ACC112 (cell line): ENCODE data around the gene ZNF850.
"Not testable (repeated sequence)": the region's sequence is repeated elsewhere in the genome, so short reads cannot be mapped to it uniquely, and the experiment has no call there.

Source experiments
- H2AFZ ChIP-seq: fragments of 200-600 bp; sonication (generic); one replicate; pipeline ENCODE4 v1.6.0; 2017; ENCODE audit warnings: antibody characterized with exemption, low read length; ENCODE audit not compliant: unreplicated experiment
- H3K27ac ChIP-seq: fragments of 200-600 bp; sonication (generic); 2 replicates; pipeline ENCODE4 v1.5.1; 2014; ENCODE audit warnings: low read depth, mild to moderate bottlenecking, antibody characterized with exemption, low read length, moderate library complexity
- H3K27me3 ChIP-seq: fragments of 200-600 bp; sonication (generic); 2 replicates; pipeline ENCODE4 v1.6.1; 2014; ENCODE audit warnings: mild to moderate bottlenecking, antibody characterized with exemption, low read length, moderate library complexity, mixed read lengths; ENCODE audit not compliant: insufficient read depth
- H3K36me3 ChIP-seq: fragments of 200-600 bp; sonication (generic); 2 replicates; pipeline ENCODE4 v1.6.1; 2016; ENCODE audit warnings: mild to moderate bottlenecking, antibody characterized with exemption, low read length, moderate library complexity, mixed read lengths; ENCODE audit not compliant: insufficient read depth
- H3K4me1 ChIP-seq: fragments of 200-600 bp; sonication (generic); one replicate; pipeline ENCODE4 v1.6.1; 2016; ENCODE audit warnings: low read length, mixed read lengths; ENCODE audit not compliant: insufficient read depth, unreplicated experiment, control insufficient read depth
- H3K4me3 ChIP-seq: fragments of 200-600 bp; sonication (generic); 2 replicates; pipeline ENCODE4 v1.5.1; 2014; ENCODE audit warnings: mild to moderate bottlenecking, low read depth, low read length
- H3K79me2 ChIP-seq: fragments of 200-600 bp; sonication (generic); one replicate; pipeline ENCODE4 v1.6.0; 2016; ENCODE audit warnings: low read length; ENCODE audit not compliant: control insufficient read depth, unreplicated experiment, insufficient read depth

Gene ZNF850

DNA sequence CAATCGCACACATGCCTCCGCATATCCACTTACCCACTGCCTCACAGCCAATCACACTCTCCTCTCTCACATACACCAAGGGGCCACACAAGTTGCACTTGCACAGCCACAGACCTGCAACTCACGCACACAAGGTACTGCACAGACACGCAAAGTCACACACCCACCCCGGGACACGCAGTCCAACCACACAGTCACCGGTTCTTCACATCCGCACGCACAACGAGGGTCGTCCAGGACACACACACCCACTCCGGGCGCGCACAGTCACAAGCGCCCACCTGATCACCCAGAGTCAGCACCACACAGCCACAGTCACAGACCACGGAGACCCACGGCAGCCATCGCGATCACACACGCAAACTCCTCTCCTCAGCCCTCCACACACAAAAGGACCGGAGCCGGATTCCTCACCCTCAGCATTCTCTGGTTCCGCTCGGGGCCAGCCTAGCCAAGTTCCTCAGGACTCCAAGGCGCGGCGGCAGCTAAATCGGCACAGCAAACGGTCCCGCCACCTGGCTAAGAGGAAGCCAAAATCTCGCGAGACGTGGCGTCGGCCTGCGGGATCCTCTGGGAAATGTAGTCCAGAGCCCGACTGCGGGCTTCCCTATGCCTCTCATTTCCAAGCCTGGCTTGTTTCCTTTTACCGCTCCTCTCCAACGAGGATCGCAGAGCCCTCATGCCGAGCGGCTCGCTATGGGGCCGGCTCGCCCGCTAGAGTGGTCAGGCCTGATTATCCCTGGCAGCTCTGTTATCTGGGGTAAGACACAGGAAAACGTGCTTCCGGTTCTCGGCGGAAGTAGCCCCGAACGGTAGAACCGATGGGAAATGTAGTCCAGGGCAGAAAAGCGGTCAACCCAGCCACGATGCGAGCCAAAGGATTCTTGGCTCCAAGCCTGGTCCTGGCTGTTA, at the start of gene ZNF850:
TSS of gene ZNF850 (minus strand) at position 497 of the 912 bp plus-strand sequence. CDS start 10,201 bp downstream, outside the sequence.
- H3K36me3 ChIP-seq, result no peaks in the 10 kb centered on the region

DNA sequence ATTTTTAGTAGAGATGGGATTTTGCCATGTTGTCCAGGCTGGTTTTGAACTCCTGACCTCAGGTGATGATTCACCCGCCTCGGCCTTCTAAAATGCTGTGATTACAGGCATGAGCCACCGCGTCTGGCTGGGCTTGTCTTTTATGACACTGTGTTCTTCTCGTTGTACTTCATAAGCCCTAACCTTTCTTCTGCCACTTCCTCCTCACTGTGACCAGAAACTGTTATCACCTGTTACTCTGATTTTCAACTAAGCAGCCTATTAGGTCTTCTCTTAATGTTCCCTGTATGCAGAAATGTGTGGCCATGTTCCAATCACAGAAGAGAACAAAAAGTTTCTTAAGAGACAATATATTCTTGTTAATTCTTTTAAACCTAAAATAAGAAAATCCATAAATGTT, 49.2 kb upstream of the ZNF850 start:
- H2AFZ ChIP-seq, result no peak overlapping the region
- no peak overlapping the region for H3K27ac ChIP-seq
- H3K79me2 ChIP-seq, result no peaks in the 10 kb centered on the region
- no peaks in the 10 kb centered on the region for H3K4me1 ChIP-seq
- H3K4me3 ChIP-seq, result no peak overlapping the region
- peaks cover 79% of the 10 kb centered on the region for H3K36me3 ChIP-seq
- H3K27me3 ChIP-seq, result no peaks in the 10 kb centered on the region

More for the DNA sequence above, at the start of gene ZNF850:
- peak within 1 kb of the TSS; percentile 98 for H2AFZ ChIP-seq
- H3K4me1 ChIP-seq, result no peaks in the 10 kb centered on the region
- H3K79me2 ChIP-seq, result peaks cover 11% of the 10 kb centered on the region
- H3K27ac ChIP-seq, result peak within 1 kb of the TSS; percentile 69
- H3K4me3 ChIP-seq, result peak within 1 kb of the TSS; percentile 94
- H3K27me3 ChIP-seq, result no peaks in the 10 kb centered on the region

DNA sequence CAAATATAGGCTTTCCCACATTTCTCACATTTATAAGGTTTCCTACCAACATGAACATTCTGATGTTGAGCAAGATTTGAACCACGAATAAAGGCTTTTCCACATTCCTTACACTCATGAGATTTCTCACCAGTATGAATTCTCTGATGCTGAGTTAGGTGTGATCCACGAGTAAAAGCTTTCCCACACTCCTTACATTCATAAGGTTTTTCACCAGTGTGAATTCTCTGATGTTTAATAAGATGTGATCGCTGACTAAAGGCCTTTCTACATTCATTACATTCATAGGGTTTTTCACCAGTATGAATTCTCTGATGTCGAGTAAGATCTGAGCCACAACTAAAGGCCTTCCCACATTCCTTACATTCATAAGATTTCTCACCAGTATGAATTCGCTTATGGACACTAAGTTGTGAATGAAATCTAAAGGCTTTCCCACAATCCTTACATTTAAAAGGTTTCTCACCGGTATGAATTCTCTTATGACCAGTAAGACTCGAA, 46.6 kb upstream of the ZNF850 start:
- Histone ChIP-seq H3K27ac (no peak overlapping the region), H2AFZ (no peak overlapping the region), H3K4me1 (no peaks in the 10 kb centered on the region), H3K36me3 (peaks cover 76% of the 10 kb centered on the region), H3K4me3 (no peak overlapping the region), H3K79me2 (no peaks in the 10 kb centered on the region), H3K27me3 (no peaks in the 10 kb centered on the region)

DNA sequence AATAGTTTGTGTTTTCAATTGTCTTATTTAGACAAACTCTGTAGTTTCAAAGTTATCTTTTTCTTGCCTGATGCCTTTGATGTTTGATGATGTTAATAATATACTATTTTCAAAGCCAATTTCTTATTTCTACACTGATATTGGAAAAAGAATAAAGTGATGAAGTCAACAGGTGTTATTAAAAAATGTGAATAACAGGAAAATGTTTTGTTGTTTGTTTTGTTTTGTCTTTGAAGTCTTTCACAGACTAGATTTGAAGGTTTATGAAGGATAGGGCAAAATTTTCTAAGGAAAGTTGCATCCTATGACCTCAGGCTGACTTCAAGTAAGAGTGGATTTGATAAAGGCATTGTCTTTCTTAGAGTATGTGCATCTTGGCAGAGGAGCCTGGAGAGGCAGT, 34.4 kb upstream of the ZNF850 start:
- Histone ChIP-seq H3K27ac (no peak overlapping the region), H3K27me3 (no peaks in the 10 kb centered on the region), H3K4me3 (no peak overlapping the region), H2AFZ (no peak overlapping the region), H3K36me3 (peaks cover 25% of the 10 kb centered on the region), H3K79me2 (peaks cover 4% of the 10 kb centered on the region), H3K4me1 (no peaks in the 10 kb centered on the region)

DNA sequence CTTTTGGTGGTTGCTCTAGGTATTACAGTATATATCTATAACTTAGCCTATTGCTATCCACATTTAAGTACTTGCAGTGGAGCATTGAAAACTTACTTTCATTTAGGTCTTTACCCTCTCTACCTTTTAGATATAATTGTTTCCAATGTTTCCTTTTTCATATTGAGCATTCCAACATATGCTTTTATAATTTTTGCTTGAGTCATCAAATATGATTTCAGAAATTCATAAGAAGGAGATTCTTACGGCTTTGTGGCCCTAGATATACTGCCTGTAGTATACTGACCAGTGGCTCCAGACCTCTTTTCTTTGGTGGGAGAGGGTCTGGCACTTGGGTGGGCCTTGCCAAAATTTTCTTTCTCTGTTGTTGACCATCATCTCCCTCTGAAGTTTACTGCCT, 32.8 kb upstream of the ZNF850 start:
- no peak overlapping the region for H3K4me3 ChIP-seq
- H3K79me2 ChIP-seq, result peaks cover under 1% of the 10 kb centered on the region
- no peaks in the 10 kb centered on the region for H3K4me1 ChIP-seq
- no peak overlapping the region for H3K27ac ChIP-seq
- no peaks in the 10 kb centered on the region for H3K27me3 ChIP-seq
- no peak overlapping the region for H2AFZ ChIP-seq
- H3K36me3 ChIP-seq, result peaks cover 14% of the 10 kb centered on the region

DNA sequence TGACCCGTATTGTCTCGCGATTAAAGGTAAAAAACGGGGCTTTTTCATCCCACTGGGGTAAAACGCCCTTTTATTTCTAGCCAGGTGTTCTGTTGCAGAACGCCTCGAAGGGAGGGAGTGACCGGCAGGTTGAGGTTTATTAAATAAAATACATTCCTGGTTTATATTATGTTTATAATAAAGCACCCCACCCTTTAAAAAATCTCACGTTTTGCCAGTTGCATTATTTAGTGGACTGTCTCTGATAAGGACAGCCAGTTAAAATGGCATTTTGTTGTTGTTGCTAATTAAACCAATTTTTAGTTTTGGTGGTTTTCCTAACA, 25.1 kb upstream of the ZNF850 start:
- peaks cover 5% of the 10 kb centered on the region for H3K4me1 ChIP-seq

DNA sequence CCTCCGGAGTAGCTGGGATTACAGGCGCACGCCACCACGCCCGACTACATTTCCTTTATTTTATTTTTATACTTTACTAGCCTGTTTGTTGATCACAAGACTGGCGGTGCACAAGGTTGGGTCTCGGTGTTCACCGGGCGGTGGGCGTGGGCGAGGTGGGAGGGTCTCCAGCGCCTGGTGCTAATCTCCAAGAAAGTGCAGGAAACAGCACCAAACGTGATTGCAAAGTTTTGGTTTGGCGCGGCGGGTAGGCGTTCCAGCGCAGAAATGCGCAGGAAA, 24.0 kb upstream of the ZNF850 start:
- H2AFZ ChIP-seq, result peak overlapping the region; percentile 60
- peak overlapping the region; percentile 68 for H3K27ac ChIP-seq
- H3K4me3 ChIP-seq, result peak overlapping the region; percentile 84

More for the DNA sequence above, 25.1 kb upstream of the ZNF850 start:
- Histone ChIP-seq H2AFZ (peak overlapping the region; percentile 67), H3K79me2 (peaks cover 19% of the 10 kb centered on the region), H3K27ac (peak overlapping the region; percentile 68), H3K4me3 (peak overlapping the region; percentile 84), H3K36me3 (peaks cover 3% of the 10 kb centered on the region), H3K27me3 (no peaks in the 10 kb centered on the region)

DNA sequence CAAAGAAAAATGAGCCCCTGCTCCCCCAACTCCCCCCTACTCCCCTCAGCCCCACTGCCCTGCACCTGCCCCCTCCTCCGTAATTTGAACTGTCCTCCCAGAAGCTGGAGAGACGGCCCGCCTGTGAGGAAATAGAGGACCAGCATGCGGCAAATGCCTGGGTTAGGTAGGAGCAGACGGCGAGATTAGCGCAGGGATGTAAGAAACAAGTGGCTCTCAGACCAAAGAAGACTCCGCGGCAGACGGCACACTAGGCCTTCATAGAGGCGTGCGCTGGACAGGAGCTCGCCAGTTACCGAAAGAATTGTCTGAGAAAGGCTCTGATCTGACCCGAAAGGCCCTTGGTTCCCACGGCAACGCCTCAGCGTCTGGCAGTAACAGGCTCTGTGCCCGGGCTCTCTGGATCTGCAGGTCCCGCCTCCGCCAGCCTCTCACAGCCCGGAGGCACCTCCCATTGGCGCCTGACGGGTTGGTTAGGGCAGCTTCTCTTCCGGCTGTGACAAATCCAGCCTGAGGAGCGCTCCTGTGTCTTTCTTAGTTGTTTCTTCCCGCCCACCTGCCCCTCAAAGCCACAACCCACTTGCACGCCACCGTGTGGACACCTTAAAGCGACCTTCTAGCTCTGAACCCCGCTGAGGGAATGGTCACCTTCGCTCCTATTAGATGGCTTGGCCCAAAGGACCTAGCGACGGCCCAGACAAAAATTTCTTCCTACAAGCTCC, 19.0 kb upstream of the ZNF850 start:
- not testable (repeated sequence) for H3K4me3 ChIP-seq, H2AFZ ChIP-seq, H3K79me2 ChIP-seq, H3K27ac ChIP-seq, H3K4me1 ChIP-seq, H3K27me3 ChIP-seq, H3K36me3 ChIP-seq

More for the DNA sequence above, 24.0 kb upstream of the ZNF850 start:
- H3K79me2 ChIP-seq, result peaks cover 19% of the 10 kb centered on the region
- no peaks in the 10 kb centered on the region for H3K27me3 ChIP-seq
- H3K36me3 ChIP-seq, result peaks cover 3% of the 10 kb centered on the region
- peaks cover 5% of the 10 kb centered on the region for H3K4me1 ChIP-seq

DNA sequence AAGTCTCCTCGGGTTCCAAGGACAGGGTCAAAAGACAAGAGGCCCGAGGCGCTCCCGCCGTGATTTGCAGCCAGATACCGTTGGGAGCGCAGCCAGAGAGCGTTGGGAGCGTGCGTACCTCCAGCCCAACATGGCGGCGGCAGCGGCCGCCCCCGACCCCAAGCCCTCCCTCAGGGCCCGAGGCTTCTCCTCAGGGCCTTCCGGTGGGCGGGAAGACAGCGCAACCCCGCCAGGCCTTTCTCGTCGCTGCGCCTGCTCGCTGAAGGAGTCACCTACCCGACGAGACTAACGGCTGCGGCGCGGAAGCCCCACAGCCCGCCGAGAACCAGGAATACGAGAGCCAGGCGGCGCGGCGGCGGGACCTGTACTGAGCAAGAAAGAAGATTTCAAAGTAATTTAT, 3.2 kb upstream of the ZNF850 start:
- Histone ChIP-seq H3K79me2 (no peaks in the 10 kb centered on the region), H3K4me1 (no peaks in the 10 kb centered on the region), H3K27me3 (no peaks in the 10 kb centered on the region), H3K4me3 (peak overlapping the region; percentile 29; the same call in 1 of the 2 replicates), H3K27ac (no peak overlapping the region), H3K36me3 (no peaks in the 10 kb centered on the region), H2AFZ (no peak overlapping the region)

DNA sequence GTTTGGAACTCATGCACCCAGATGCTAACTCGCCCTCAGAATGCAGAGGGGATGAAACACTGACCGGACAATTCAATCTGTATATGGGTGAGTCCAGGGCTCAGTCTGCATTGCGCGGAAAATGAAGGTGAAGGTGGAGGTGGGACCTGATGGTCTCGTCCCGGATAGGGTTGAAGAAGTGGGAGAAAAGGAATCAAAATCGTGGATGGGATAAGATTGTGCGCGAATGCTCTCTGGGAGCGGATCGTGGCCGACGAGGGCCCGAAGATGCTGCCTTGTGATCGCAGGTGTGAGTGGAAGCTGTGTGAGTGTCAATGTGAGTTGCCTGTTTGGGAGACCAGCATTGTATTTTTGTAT, 594 bp upstream of the ZNF850 start:
- H3K27ac ChIP-seq, result no peak overlapping the region
- H3K4me3 ChIP-seq, result peak overlapping the region; percentile 94
- H3K27me3 ChIP-seq, result no peaks in the 10 kb centered on the region
- H3K4me1 ChIP-seq, result no peaks in the 10 kb centered on the region
- H3K79me2 ChIP-seq, result peaks cover 10% of the 10 kb centered on the region
- peak overlapping the region; percentile 93 for H2AFZ ChIP-seq
- H3K36me3 ChIP-seq, result no peaks in the 10 kb centered on the region
